A549 treated with AZD9567 at 1 μM for 4 hours (cell line): ENCODE data around the gene RNF39. TPM values are rescaled to one million over a fixed set of nuclear protein-coding genes. Genes with fewer than 3 reads are reported as not detected.

ENCODE experiments used
- total RNA-seq: library from RNA; stranded (reverse); fragments of 200-300 nt; extraction: Qiagen RNA extraction; gene quantifications from 5 replicates; pipeline ENCODE4 v1.2.3, GENCODE V29; 2022; ENCODE audit not compliant: insufficient read depth

The RNF39 gene, protein sequence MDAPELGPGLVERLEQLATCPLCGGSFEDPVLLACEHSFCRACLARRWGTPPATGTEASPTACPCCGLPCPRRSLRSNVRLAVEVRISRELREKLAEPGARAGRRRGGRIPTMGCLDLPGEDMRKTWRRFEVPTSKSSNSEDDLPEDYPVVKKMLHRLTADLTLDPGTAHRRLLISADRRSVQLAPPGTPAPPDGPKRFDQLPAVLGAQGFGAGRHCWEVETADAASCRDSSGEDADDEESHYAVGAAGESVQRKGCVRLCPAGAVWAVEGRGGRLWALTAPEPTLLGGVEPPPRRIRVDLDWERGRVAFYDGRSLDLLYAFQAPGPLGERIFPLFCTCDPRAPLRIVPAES
- 0.03 to 0.05 TPM in 2 of 5 replicates, not detected in the others for total RNA-seq

DNA sequence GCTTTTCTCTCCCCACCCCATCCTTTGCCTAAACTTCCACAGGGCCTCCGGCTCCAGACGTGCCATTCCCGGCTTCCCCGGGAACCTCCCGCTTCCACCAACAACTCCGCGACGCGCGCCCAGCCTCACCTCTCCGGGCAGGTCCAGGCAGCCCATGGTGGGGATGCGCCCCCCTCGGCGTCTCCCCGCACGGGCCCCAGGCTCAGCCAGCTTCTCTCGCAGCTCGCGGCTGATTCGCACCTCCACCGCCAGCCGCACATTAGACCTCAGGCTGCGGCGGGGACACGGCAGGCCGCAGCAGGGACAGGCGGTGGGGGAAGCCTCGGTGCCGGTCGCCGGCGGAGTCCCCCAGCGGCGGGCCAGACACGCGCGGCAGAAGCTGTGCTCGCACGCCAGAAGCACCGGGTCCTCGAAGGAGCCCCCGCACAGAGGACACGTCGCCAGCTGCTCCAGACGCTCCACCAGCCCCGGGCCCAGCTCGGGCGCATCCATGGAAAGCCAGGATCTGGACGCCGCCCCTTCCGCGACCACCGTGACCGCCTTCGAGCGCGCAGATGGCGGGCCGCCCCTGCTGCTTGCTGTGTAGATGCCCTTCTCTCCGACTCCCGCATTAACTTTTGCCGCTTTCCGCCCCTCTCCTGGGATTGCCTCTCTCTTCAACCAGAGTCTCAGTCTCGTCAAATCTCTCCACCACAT lies at the start of gene RNF39:
Gene RNF39, minus strand, starts transcription at position 676 of the 696 bp plus-strand sequence. Its CDS starts 184 bp downstream, at position 492.

GRCh38 chr6:30113003-30113759 lies 37.6 kb upstream of the RNF39 start, which contains the start of gene TRIM31:
Gene TRIM31 (minus strand): TSS chr6:30113090. CDS start chr6:30112805, 285 bp downstream.

GRCh38 chr6:30066577-30067459 lies 8.8 kb downstream of the RNF39 start, which contains the start of gene PPP1R11:
Gene PPP1R11 (plus strand): TSS chr6:30067198. CDS start chr6:30067411, 213 bp downstream.

GRCh38 chr6:30061092-30061857 lies 14.3 kb downstream of the RNF39 start, which contains the start of gene POLR1H:
Gene POLR1H (plus strand): TSS chr6:30061265. CDS start chr6:30061525, 260 bp downstream.

Other genes starting within 250 kb of the RNF39 start
- 0.16 TPM in 1 of 5 replicates, not detected in the others for gene HLA-G, start 247.9 kb downstream of the RNF39 start, total RNA-seq
- gene HLA-A, start 133.2 kb downstream of the RNF39 start, total RNA-seq, result 116 to 158 TPM (median 146 TPM) in 5 replicates
- 9.1 to 34.2 TPM (median 32.8 TPM) in 5 replicates for gene POLR1H, start 14.5 kb downstream of the RNF39 start, total RNA-seq
- gene PPP1R11, start 8.6 kb downstream of the RNF39 start, total RNA-seq, result 37.2 to 39.8 TPM (median 38.6 TPM) in 5 replicates
- 0.42 to 1.0 TPM (median 0.74 TPM) in 4 of 5 replicates, not detected in the other for gene TRIM31, start 37.3 kb upstream of the RNF39 start, total RNA-seq
- gene TRIM40, start 60.4 kb upstream of the RNF39 start, total RNA-seq, result not detected in 5 replicates
- gene TRIM10, start 85.4 kb upstream of the RNF39 start, total RNA-seq, result 0.02 TPM in 1 of 5 replicates, not detected in the others
- gene TRIM15, start 87.8 kb upstream of the RNF39 start, total RNA-seq, result not detected in 5 replicates
- gene TRIM26, start 137.6 kb upstream of the RNF39 start, total RNA-seq, result 26.5 to 36.8 TPM (median 28.0 TPM) in 5 replicates